Measurements from ENCODE around the gene FAM163B.
A peak's percentile ranks its signal among the peaks of the same experiment; 100 is the strongest.
"Not testable (repeated sequence)": the region's sequence is repeated elsewhere in the genome, so short reads cannot be mapped to it uniquely, and the experiment has no call there.

Gene FAM163B

DNA sequence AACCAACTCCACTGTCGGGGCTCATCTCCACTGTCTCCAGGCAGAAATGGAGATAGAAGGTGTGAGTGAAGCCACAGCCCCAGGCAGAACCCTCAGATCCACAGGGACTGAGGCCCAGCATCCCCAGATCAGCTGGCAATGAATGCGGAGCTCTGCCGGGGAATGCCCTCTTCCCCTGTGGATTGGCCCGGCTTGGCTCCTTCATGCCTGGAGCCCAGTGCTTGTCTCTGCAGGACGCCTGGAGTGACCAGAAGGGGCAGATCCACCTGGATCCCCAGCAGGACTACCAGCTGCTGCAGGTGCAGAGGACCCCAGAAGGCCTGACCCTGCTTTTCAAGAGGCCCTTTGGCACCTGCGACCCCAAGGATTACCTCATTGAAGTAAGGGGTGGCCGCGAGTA lies 30.4 kb upstream of the FAM163B start:
- peak; percentile 39 for DNase-seq

DNA sequence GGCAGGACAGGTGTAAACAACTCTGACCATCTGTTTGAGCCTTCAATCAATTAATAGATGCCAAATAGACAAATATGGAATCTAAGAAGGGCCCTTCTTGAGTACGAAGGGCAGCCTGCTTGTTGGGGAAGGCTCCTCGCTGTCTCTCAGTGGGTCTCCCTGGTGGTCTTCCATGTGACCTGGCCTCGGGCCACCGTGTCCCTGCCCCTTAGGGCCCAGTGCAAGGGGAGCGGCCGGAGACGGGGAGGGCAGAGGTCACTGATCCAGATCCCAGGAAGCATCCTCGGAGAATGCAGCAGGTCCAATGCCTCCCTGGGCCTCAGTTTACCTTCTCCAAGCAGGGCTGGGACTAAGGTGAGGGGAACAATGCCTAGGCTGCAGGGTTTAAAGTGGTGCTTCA lies 29.5 kb upstream of the FAM163B start:
- no peak for DNase-seq

DNA sequence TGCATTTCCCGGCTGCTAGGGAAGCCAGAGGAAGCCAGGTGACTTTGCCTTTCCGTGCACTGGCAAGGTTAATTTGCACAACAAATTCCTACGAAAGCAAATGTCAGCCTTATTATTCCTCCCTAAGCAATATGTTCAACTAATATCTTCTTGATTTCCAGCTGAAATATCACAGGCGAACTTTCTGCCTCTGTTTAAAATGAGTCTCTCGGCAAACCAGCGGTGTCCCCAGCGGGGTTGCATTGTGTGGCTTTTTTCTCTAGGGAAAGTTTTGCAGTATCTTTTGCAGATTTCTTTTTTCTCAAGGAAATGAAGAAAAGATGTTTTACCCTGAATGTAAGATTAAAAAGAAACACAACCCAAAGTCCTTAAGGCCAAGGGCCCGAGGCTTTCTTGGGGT lies 28.9 kb upstream of the FAM163B start:
- no peak for DNase-seq

DNA sequence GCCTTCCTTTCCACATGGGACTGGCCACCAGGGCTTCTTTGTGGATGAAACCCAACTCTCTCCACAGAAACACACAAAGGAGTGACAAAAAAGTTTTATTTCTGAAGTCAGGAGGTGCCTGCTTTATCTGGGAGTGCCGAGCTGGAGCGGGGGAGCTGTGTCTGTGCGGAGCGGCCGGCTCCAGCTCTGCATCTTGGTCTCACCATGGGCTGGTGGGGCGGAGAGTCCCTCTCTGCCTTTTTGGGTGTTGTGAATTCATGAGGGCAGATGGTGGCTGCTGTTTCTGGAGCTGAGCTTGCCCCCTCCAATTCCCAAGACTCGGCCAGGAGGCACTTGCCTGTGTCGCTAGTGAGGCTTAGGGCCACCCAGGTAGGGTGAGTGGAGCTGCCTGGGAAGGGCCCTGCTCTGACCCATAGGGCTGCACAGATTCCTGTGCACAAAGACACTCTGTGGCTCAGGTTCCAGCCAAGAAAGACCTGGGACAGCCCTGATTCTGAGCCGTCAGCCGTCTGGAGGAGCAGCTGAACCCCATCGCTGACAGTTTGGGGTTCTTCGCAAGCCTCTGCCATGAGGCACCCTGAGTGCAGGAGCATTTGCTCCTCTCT lies 28.4 kb upstream of the FAM163B start:
- no peak for DNase-seq

DNA sequence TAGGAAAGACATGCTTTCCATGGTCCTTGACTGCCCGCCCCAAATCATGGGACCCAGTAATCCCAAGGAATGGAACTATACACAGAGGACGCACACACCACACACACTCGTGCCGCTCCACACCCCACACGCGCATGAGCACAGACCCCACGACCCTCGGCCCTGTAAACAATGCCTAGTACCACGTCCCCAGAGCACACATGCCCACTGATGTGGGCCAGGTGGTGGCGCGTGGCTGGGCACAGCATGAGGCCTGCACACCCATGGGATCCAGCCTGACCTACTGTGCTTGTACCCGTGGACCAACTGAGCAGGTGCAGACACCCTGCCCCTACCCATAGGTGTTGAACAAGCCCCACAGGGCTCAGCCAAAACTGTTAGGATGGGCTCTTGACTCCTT lies 27.7 kb upstream of the FAM163B start:
- no peak for DNase-seq

DNA sequence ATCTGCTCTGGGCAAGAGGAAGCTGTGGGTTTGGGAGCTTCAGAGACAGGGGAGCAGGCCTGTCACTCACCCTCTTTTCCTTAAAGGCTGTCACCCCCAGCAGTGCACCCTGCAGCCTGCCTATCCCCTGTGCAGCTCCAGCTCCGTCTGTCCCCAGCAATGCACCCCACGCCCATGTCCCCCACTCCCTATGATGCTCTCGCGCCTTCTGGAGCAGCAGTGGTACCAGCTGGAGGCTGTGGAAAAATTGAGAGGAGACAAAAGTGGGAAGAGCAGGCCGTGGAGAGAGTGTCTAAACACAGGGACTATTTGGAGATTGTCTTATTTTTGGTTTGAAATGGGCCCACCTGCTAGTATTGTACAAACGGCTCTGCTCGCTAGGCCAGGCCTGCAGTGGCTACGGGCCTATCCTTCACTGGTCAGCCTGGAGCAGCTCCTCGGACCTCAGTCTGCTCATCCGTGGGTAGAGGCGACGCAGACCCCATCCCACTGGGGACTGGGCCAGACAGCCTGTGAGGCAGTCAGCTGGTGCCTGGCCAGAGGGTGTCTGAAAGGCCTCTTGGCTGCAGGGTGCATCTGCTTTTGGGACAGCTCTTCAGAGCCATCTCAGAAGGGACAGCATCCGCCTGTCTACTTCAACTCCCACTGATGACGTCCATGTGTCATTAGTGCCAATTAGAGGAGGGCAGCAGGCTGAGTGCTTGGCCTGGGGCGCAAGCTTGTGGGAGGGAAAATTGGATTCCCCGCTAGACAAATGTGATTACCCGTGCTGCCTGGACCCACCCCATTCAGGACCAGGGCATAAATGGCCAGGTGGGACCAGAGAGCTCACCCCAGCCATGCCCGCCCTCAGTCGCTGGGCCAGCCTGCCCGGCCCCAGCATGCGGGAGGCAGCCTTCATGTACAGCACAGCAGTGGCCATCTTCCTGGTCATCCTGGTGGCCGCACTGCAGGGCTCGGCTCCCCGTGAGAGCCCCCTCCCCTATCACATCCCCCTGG lies 26.6 kb upstream of the FAM163B start, which contains the start of gene DBH:
DBH (plus strand) TSS at position 831 of the 999 bp plus-strand sequence; CDS start at position 840, 9 bp downstream.
- no peak for DNase-seq

DNA sequence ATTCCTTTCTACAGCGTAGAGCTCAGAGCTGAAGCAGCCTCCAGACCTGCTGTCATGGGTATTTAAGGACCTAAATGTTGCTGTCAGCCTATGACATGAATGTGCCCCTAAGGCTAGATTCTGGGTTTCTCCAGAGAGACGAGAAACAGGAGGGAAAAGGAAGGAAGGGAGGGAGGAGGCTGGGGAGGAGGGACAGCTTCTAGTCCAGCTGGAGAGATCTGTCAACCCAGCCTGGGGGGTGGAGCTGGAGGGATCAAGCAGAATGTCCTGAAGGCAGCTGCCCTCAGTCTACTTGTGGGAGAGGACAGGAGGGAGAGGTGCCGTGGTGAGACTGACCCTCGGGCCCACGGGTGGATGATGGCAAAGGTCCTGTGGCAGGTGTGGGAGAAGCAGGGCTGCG lies 25.9 kb upstream of the FAM163B start:
- peak; percentile 20 for DNase-seq

DNA sequence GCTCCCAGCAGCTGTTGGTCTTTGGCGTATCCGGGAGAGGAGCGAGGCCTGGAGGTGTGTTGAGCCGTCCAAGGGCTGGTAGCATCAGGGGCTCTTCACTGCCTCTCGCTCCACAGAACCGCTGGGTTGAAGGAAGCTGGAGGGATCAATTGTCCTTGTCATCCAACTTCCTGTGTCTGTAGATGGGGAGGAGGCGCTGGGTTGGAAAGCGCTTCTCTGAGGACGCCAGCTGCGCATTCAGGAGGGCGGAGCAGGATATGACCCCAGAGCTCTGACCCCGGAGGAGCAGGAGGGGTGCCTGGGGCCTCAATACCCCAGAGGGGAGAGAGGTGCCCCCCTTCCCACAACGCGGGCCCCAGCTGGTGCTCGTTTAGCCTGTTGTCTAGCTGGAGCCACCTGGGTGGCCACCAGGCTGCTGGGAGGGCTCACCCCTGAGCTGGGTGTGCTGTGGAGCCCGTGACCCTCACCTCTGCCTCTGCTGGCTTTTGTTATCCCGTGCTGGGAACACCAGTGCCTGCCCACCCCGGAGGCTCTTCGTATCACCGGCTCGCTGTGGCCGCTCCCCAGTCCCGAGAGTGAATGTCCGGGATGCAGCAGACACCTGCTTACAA lies 25.0 kb upstream of the FAM163B start:
- DNase-seq, result peak; percentile 83

DNA sequence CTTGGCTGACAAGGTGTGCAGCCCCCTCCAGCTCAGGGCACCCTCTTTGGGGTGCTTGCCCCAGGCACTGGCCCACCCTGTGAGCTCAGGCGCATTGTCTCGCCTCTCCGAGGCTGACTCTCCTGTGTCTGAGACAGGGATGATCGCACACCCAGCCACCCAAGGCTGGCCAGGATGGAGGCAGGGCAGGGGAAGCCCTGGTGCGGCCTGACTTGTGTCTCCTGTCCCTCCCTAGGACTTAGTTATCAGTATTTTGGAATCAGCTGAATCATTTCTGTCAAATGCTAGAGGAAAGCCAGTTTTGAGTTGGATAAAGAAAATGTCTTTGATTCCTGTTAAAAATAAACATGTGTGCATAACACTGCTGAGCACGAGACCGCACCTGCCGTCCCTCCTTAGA lies 24.5 kb upstream of the FAM163B start:
- DNase-seq, result no peak

DNA sequence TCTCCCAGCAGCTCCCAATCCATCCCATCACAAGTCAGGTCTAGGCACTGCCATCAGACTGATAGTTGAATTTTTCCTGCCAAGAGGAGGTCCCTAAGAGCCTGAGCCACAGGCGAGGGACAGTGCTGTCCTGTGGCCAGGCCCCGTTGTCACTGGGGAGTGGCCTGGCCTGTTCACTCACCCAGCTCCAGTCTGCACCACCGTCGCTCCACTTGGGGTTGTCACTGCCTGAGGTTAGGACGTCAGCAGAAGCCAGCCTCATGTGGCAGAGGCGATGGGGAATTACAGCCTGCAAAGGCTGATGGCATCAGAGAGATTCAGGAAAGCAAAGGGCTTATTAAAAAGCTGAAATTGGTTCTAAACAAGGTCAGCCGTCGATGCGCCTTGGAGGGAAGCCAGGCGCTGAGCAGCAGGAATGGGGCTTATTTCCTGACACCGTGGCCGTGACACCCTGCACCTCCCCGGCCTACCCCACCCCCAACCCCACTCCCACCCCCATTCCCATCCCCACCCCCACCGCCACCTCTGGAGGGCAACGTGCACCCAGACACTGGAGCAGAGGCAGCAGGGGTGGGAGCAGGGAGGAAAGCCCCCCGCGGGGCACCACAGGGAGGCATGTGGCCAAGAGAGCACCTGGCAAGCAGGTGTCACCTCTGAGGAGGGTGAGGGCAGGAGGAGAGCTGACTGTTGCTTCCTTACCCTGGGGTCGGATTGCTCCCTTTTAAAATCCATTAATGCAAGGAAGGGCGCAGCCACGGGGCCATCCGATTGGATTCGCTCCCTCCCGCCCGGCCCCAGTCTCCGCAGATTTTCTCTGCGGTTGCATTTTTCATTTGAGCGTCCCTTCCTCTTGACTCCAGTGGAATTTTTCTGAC lies 23.9 kb upstream of the FAM163B start:
- peak; percentile 88 for DNase-seq

DNA sequence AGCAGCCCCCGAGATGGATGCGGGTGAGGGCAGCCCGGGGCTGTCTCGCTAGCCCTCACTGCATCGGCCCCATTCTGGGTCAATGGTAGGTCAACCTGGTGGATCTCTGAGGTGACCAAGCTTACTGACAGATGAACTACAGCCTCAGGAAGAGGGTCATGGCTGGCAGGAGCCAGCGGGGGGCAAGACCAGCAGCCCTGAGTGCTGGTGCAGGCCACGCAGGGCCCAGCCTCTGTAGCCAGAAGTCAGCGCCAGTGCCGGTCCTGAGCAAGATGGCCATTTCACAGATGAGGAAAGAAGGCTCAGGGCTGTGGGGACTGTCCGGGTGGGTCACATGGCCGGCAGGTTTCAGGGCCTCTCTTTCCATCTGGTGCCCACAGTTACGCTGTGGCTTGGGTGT lies 21.9 kb upstream of the FAM163B start:
- DNase-seq, result no peak

DNA sequence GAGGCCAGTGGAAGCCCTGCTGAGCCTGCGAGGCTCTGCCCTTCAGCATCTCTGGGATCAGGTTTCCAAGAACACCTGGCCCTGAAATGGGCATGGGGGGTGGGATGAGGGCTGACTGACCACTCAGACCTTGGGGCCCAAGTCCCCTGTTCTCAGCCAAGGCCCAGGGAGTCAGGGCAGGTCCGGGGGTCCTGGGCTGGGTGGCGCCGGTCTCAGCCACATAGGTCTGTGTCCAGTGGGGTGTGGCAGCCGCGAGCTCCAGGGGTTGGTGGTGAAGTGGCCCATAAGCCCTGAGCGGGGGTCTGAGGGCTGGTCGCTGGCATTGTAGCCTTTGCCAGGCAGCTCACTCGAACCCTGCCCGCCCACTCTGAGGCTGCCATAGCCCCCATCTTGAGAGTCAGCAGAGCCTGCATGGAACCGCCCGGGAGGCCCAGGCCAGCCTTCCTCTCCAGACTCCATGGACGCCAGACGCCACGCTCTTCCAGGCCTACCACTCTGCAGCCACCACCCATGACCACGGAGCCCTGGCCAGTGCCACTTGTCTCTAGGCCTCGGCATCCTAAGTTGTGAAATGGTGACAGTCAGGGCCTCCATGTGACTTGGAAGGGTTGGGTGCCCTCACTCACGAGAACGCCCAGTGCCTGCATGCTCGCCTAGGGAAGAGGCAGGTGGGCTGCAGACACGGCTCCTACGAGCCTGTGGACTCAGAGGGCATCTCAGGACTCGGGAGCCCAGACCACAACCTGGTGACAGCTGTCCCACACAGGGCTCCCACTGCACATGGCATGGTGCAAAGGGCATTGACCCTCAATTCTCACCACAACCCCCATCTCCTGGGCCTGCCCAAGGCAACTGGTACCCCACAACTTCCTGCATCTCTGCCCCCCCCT lies 20.3 kb upstream of the FAM163B start:
- peak; percentile 30 for DNase-seq

DNA sequence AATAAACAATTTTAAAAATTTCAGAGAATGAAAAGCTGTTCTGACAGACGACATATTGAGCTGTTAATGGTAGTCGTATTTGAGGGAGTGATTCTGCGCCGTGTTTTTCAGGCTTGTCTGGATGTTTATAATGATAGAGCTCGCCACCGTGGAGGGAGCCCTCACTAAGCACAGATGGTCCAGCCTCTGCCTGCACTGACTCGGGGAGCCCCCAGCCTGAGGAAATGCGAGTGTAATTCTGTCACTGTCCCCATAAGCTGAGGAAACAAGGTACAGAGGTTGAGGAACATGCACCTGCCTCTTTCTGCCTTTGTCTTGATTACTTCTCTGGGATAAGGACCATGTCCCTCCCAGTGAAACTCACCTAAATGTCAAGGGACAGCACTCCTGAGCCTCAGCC lies 19.6 kb upstream of the FAM163B start:
- DNase-seq, result no peak

DNA sequence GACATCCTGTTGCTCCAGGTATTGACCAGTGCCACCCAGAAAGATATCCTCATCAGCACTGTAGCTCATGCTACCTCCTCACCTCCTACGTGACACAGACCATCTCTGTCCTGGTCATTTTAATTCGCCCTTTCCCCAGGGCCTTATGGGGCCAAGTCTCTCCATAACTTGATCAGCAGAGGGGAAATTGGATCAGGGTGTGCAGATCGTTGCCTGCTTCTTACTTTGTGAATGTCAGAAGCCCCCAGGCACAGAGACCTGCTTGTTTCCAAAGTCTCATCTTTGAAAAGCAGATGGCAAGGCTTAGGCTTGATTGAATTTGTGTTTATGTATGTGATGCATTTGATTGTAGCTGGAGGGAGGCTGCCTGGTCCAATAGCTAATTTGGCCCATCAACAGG lies 18.2 kb upstream of the FAM163B start:
- no peak for DNase-seq

DNA sequence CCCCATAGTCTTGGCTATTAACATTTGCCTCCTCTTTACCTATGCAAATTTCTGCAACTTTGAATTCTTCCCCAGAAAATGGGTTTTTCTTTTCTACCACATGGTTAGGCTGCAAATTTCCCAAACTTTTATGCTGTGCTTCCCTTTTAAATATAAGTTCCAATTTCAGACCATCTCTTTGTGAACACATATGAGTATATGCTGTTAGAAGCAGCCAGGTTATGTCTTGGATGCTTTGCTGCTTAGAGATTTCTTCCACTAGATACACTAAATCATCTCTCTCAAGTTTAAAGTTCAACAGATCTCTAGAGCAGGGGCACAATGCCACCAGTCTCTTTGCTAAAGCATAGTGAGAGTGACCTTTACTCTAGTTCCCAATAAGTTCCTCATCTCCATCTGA lies 16.8 kb upstream of the FAM163B start:
- DNase-seq, result not testable (repeated sequence)

DNA sequence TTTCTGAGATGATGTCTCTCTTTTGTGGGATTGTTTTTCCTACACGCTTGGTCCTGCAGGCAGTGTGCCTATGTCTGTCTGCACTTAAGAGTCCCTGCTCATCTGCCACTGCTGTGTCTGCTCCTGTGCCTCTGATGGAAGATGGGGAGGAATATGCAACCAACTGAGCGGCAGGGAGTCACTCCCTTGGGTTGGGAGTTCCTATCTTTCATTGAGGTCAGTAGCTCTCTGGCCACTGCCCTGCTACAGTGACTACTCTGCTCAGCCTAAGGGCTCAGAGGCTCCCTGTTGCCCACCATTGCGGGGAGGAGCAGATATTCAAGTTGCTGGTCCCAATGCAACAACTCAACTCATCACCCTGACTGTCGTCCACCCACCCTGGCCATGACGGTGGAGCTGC lies 13.4 kb upstream of the FAM163B start:
- DNase-seq, result peak; percentile 70

DNA sequence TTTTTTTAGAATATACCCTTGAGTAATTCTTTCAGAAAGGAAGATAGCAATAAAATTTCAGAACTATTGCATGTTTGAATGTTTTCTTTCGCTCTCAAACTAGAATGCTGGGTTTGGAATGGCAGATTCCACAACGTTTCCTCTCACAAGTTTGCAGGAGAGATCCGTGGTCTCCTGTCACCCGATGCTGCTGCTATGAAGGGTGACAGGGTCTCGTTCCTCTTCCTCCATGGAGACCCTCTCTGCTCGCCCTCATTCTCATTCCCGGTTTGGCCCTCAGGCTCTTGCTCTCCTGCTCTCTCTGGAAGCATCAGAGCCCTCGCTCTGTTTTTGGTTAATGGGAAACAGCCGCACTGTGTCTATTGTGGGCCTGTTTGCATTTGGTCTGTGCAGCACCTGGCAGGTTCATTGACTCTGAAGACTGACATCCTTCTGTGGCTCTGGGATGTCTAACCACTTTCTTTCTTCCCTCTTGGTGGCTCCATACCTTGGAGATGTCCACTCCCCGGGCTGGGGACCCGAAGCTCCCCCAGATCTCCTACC lies 12.6 kb upstream of the FAM163B start:
- peak; percentile 68 for DNase-seq

DNA sequence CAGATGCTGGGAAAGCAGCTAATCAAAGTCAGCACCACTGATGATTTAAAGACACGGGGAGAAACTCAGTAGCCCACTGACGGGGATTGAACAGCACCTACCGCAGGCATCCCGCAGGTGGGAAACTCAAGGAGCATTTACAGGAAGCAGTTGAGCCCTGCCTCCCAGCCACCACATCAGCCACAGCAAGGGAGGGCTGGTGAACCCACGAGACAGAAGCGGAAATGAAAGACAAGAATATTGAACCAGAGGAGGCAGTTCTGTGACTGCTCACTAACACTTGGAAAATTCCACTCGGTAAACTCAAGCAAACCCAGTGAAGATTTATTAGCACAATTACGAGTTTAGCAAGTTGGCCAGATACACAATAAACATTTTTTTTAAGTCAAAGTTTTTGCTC lies 10.6 kb upstream of the FAM163B start:
- DNase-seq, result no peak

DNA sequence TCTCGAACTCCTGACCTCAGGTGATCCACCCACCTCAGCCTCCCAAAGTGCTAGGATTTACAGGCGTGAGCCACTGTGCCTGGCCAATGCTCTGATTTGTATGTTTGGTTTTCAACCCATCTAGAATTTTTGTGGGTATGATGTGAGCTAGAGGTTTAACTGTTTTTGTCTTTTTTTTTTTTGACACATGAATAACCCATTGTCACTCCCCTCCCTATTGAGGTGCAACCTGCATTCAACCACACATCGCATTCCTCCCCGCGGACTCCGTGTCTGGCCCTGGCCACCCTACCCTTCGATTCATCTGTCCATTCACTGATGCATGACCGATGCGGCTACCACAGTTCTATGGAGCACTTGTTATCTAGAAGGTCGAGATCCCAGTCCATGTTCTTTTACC lies 9.5 kb upstream of the FAM163B start:
- no peak for DNase-seq

DNA sequence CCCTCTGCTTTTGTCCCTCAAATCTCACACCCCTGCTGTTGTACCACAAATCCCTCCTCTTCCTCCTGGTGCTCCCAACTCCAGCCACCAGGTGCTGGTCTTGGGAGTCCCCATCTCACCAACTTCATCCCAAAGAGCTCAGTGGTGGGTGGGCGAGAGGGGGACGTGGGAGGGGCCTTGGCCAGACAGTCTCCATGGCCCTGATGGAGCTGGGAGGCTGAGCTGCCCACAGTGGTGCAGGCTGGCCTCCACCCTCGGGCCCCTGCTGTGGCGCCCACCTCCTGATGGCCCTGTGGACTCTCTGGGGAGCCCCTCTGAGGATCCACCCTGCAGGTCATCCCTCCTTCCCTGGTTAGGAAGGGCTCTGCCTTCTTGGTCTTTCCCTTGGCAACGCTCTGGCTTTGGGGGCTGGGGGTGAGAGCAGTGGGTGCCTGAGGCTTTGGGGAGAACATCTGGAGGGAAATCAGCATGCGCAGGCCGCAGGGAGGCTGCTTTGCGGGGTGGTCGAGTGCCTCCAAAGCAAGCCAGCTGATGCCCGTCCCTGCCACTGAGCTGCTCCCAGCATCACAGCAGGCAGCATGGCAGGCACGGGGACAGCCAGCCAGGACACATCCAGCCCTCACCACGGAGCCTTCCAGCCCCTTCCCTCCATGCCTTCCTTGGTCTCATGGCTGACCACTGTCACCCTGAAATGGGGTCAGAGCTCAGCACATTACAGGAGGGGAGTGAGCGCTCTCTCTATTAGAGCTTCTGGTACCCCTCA lies 7.6 kb upstream of the FAM163B start:
- DNase-seq, result no peak
